ENCODE measurements around the gene SPATA46. TPM values are rescaled to one million over a fixed set of nuclear protein-coding genes. Genes with fewer than 3 reads are reported as not detected.
A peak's percentile ranks its signal among the peaks of the same experiment; 100 is the strongest.

Gene SPATA46
- total RNA-seq, 3 donors from 2014 or later (not counting 1 experiment from before 2014, with no cell fraction given), result not detected

DNA sequence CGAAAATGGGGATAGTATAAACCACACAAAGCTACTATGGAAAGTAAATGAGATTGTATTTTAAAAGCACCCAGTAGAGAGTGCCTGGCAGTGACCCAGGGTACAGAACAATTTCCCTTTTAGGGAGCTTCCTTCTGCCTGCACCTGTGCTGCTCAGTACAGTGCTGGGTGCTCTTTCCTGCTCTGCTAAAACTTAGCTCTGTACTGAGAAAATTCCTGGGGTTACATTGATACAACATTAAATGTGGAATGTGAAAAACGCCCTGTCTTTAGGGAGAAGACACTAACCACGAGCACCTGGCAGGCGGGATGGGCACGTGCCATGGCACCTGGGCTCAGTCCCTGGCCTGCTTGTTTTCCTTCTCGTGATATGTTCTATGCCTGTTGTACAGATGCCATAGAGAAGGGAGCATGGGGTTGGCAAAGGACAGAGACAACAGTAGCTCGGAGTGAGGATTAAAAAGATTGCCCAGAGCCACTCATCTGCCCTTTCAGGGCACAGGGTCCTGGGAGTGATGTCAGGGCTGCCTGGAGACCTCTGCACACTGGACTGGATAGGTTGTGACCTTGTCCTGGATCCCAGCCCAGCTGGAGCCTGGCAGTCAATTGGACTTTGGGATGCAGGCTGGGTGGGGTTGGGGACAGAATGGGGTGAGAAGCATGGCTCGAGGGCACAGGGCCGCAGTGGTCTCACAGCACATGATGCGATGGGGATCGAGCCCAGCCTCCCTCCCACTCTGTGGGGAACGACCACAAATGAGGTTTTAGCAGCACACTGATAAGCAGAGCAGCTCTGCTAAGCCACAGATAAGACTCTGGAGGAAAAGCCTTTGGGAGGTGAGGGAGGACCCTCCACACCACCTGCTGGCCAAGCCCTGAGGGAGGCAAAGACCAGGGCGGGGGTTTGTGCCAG is 4.2 kb downstream of the SPATA46 start:
- Histone ChIP-seq H3K27ac (ENCODE audit: low read length) (no peak overlapping the region), H3K9me3 (ENCODE audit: control insufficient read depth, insufficient read depth, low read length) (no peaks in the 10 kb centered on the region), H3K27me3 (ENCODE audit: control insufficient read depth, insufficient read depth, low read length) (no peaks in the 10 kb centered on the region), H3K4me3 (ENCODE audit: low read length) (no peak overlapping the region), H3K36me3 (ENCODE audit: control insufficient read depth, insufficient read depth, low read length) (no peaks in the 10 kb centered on the region), H3K4me1 (ENCODE audit: control insufficient read depth, insufficient read depth, low read length) (peaks cover 13% of the 10 kb centered on the region)
- Mint-ChIP-seq H3K4me3 (no peak overlapping the region), H3K27me3 (ENCODE audit: low read depth in 2 of 2) (no peaks in the 10 kb centered on the region), H3K36me3 (no peaks in the 10 kb centered on the region), H3K27ac (peak overlapping the region in 1 of 2 donors; percentile 29), H3K9me3 (no peaks in the 10 kb centered on the region), H3K4me1 (peaks cover 11 to 16% of the 10 kb centered on the region in 2 donors)
- ATAC-seq (peak in 2 of 3 donors; percentile 31 to 47), DNase-seq (no peak)
- TF ChIP-seq, protein P1, sequence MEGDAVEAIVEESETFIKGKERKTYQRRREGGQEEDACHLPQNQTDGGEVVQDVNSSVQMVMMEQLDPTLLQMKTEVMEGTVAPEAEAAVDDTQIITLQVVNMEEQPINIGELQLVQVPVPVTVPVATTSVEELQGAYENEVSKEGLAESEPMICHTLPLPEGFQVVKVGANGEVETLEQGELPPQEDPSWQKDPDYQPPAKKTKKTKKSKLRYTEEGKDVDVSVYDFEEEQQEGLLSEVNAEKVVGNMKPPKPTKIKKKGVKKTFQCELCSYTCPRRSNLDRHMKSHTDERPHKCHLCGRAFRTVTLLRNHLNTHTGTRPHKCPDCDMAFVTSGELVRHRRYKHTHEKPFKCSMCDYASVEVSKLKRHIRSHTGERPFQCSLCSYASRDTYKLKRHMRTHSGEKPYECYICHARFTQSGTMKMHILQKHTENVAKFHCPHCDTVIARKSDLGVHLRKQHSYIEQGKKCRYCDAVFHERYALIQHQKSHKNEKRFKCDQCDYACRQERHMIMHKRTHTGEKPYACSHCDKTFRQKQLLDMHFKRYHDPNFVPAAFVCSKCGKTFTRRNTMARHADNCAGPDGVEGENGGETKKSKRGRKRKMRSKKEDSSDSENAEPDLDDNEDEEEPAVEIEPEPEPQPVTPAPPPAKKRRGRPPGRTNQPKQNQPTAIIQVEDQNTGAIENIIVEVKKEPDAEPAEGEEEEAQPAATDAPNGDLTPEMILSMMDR (IDR thresholded peaks at IDR 0.05), result no peak
- 40% methylated on average over 12 of the region's 13 CpGs for WGBS (ENCODE audit: insufficient coverage)
- intact Hi-C loops (cut with micrococcal nuclease), result no loop called here

DNA sequence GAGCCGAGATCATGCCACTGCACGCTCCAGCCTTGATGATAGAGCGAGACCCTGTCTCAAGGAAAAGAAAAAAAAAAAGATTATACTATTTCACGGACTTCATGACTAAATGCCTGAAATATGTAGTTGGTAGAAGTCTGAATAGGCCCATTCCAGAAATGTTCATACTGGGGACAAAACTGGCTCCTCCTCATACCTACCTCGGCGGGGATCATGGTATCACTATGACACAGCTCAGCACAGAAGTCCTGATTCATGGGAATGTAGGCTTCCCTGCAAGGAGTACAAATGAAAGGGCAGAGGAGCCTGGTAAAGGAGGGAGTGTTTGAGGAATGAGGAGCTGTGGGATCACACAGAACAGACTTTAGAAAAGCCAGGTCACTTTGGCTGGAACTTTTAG is 5.0 kb downstream of the SPATA46 start:
- H3K27ac ChIP-seq (ENCODE audit: low read length), result no peak overlapping the region
- no peaks in the 10 kb centered on the region for H3K9me3 ChIP-seq (ENCODE audit: control insufficient read depth, insufficient read depth, low read length)
- intact Hi-C loops (cut with micrococcal nuclease), result no loop called here
- Mint-ChIP-seq H3K9me3 (no peaks in the 10 kb centered on the region), H3K27ac (no peak overlapping the region), H3K36me3 (no peaks in the 10 kb centered on the region), H3K4me3 (no peak overlapping the region), H3K4me1 (peaks cover 11 to 16% of the 10 kb centered on the region in 2 donors), H3K27me3 (ENCODE audit: low read depth in 2 of 2) (no peaks in the 10 kb centered on the region)
- H3K36me3 ChIP-seq (ENCODE audit: control insufficient read depth, insufficient read depth, low read length), result no peaks in the 10 kb centered on the region
- H3K4me3 ChIP-seq (ENCODE audit: low read length), result no peak overlapping the region
- no peaks in the 10 kb centered on the region for H3K27me3 ChIP-seq (ENCODE audit: control insufficient read depth, insufficient read depth, low read length)
- TF ChIP-seq, protein P1 (IDR thresholded peaks at IDR 0.05), result no peak
- no peak for ATAC-seq
- peaks cover 13% of the 10 kb centered on the region for H3K4me1 ChIP-seq (ENCODE audit: control insufficient read depth, insufficient read depth, low read length)
- no peak for DNase-seq
- WGBS (ENCODE audit: insufficient coverage), result 88% methylated on average over 6 of the region's 6 CpGs

DNA sequence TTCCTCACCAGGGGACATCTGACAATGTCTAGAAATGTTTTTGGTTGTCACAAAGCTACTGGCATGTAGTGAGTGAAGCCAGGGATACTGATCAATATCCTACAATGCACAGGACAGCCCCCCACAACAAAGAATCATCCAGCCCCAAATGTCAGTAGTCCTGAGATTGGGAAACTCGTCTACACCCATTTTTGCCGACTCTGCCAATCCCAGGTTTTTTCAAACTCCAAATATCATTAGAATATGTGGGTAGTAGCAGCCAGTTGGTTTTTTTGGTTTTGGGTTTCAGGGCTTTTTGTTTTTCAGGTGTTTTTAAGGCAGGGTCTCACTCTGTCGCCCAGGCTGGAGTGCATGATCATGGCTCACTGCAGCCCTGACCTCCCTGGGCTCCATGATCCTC is 5.9 kb downstream of the SPATA46 start:
- no peak for ATAC-seq
- no peaks in the 10 kb centered on the region for H3K36me3 ChIP-seq (ENCODE audit: control insufficient read depth, insufficient read depth, low read length)
- Mint-ChIP-seq H3K27me3 (ENCODE audit: low read depth in 2 of 2) (no peaks in the 10 kb centered on the region), H3K4me3 (no peak overlapping the region), H3K4me1 (peaks cover 11 to 16% of the 10 kb centered on the region in 2 donors), H3K9me3 (no peaks in the 10 kb centered on the region), H3K27ac (no peak overlapping the region), H3K36me3 (no peaks in the 10 kb centered on the region)
- H3K4me3 ChIP-seq (ENCODE audit: low read length), result no peak overlapping the region
- 88% methylated on average over 1 of the region's 3 CpGs for WGBS (ENCODE audit: insufficient coverage)
- H3K27me3 ChIP-seq (ENCODE audit: control insufficient read depth, insufficient read depth, low read length), result no peaks in the 10 kb centered on the region
- no peaks in the 10 kb centered on the region for H3K9me3 ChIP-seq (ENCODE audit: control insufficient read depth, insufficient read depth, low read length)
- no peak overlapping the region for H3K27ac ChIP-seq (ENCODE audit: low read length)
- H3K4me1 ChIP-seq (ENCODE audit: control insufficient read depth, insufficient read depth, low read length), result peaks cover 13% of the 10 kb centered on the region
- intact Hi-C loops (cut with micrococcal nuclease), result no loop called here
- TF ChIP-seq, protein P1 (IDR thresholded peaks at IDR 0.05), result no peak
- DNase-seq, result no peak
